MV-4-11 (cell line): ENCODE measurements around the gene LDOC1.
"Not testable (repeated sequence)": the region's sequence is repeated elsewhere in the genome, so short reads cannot be mapped to it uniquely, and the experiment has no call there.

ENCODE experiments used
- DNase-seq: peaks from one replicate; lab custom pipeline; 2025; lab: John Stamatoyannopoulos, UW

LDOC1 gene

DNA sequence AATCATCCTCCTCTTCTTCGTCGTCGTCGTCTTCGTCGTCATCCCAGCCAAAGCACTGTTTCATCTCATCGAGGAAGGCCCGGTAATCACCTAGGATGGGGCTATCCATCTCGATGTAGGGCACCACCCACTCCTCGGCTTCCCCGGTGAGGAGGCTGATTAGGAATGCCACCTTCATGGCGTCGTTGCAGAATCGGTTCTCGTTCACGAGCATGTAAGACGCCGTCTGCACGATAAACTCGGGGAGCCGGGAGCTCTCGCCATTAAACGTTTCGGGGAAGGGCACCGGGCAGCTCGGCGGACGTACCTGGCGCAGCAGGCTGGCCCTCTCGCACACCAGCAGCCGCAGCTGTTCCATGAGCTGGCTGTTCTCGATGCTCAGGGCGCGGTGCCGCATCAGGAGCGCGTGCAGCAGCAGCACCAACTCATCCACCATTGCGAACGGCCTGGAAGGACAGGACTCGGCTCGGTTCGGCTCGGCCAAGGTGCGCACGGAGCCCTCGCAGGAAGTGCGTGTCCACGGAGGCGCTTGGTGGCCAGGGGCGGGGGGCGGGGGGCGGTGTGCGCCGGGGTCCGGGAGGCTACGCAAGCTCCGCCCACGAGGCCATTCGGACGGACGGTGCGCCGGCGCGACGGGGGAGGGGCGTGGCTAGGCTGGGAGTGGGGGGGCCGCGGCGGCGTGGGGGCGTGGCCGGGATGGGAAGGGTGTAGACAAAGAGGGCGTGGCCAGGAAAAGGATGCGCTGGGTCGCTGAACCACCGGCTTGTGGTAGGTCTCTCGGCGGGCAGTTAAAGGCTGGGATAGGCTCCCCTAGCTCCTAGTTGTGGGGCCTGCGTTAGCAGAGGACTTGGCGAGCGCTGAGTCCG lies at the start of gene LDOC1:
TSS of gene LDOC1 (minus strand) at position 544 of the 866 bp plus-strand sequence. CDS start at position 436, 108 bp downstream.
- DNase-seq, result no peak

DNA sequence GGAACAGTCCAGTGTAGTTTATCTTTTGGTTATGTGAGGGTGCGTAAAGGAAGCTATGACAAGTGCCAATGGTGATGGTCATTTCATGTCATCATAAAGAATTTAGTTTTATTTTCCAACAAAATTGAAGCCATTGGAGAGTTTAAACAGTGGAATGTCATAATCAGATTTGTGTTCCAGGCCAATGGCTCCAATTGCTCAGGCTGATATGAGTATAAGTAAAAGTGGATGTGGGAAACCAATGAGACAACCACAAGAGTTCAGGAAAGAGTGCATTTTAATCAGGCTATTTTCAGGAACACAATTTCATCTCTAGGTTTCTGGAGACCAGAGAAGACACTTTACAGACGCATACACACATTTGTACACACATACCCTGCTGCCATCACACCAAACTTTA lies 44.7 kb upstream of the LDOC1 start:
- DNase-seq, result no peak

DNA sequence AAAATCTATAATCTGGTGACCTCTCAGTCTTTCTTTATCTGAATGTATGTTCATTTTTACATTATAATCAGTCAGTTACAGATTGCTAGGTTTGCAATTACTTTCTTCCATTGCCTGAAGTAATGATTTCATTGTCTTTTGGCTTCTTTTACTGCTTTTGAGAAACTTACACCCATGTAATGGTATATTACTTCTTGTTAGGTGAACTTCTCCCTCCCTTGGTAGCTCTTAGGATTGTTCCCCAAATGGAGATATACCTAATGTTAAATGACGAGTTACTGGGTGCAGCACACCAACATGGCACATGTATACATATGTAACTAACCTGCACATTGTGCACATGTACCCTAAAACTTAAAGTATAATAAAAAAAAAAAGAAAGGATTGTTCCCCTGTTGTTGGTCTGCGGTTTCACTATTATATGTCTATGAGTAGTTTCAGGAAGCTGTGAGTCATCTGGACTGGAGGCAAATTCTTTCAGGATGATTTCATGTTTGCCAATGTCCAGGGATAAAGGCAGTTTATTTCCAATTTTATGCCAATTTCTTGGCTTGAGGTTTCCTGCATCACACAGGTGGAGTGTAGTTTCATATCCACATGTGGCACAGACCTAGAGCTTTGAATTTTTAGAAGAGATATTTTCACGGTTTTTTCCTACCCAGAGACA lies 43.5 kb upstream of the LDOC1 start:
- no peak for DNase-seq

DNA sequence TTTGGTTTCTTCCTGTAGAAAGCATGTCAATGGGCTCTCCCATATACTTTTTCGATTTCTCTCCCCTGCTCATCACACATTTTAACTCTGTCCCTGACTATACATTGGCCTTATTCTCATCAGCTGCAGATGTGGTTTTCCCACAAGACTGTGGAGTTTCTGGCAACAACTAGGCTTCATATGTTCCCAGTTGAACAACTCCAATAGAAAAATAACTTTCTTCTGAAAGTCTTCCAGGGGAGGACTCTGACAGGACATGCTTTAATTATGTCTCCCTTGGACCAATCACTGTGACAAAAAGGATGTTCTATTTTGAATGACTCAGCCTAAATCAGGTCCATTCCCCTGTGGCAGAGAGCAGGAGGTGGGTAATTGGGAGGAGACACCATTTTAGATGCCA lies 37.3 kb upstream of the LDOC1 start:
- DNase-seq, result no peak

DNA sequence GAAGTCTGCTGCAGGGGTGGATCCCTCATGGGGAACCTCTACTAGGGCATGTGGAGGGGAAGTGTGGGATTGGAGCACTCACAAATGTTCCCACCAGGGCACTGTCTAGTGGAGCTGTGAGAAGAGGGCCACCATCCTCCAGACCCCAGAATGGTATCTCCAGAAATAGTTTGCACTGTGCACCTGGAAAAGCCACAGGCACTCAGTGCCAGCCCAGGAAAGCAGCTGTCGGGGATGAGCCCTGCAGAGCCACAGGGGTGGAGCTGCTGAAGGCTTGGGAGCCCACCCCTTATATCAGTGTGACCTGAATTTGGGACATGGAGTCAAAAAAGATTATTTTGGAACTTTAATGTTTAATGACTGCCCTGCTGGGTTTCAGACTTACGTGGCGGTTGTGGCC lies 25.0 kb upstream of the LDOC1 start:
- no peak for DNase-seq

DNA sequence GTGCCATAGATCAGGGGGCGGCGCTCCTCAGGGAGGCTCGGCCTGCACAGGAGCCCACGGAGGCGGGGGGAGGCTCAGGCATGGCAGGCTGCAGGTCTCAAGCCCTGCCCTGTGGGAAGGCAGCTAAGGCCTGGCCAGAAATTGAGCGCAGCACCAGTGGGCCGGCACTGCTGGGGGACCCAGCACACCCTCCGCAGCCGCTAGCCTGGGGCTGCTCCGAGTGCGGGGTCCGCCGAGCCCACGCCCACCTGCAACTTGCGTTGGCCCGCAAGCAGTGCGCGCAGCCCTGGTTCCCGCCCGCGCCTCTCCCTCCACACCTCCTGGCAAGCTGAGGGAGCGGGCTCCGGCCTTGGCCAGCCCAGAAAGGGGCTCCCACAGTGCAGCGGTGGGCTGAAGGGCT lies 11.6 kb upstream of the LDOC1 start:
- DNase-seq, result not testable (repeated sequence)

DNA sequence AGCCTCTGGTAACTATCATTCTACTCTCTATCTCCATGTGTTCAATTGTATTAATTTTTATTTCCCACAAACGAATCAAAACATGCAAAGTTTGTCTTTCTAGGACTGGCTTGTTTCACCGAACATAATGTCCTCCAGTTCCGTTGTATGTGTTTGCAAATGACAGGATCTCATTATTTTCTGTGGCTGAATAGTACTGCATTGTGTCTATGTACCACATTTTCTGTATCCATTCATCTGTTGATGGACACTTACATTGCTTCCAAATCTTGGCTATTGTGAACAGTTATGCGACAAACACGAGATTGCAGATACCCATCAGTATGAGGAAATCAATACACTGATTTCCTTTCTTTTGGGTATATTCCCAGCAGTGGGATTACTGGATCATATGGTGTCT lies 8.4 kb upstream of the LDOC1 start:
- DNase-seq, result no peak

DNA sequence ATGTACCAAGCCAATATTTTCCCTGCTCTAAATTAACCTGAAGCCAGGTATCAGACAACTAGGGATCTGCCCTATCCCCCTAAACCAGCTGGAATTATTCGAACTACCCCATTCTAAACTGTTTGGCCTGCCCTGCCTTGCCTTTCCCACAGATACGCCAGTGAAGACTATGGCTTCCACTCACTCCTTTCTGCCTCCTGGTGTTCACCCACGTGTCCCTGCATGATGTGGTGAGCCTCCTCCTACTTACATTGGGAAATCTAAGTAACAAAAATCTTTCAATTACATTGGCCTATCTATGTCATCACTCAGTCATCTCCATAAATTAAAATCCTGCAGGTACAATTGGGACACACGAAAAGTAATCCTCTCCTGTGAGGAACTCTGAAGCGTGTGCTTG lies 6.1 kb upstream of the LDOC1 start:
- DNase-seq, result no peak

DNA sequence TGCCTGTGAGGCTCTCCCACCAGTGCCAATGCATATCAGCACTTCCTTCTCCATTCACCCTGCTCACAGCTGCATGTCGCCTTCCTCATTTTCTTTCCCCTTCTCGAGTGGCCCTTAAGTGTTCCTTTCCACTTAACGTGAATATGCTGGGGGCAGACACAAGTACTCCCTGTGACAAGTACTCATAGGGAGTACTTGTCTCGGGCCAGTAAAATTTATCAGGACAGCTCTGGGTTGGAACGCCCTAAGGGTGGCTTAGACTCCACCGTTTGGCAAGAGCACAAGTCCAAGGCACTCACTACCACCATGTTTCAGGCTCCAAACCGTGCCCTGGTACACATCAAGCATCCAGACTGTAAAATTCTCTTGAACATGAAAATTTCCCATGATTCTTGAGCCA lies 3.9 kb upstream of the LDOC1 start:
- DNase-seq, result no peak

DNA sequence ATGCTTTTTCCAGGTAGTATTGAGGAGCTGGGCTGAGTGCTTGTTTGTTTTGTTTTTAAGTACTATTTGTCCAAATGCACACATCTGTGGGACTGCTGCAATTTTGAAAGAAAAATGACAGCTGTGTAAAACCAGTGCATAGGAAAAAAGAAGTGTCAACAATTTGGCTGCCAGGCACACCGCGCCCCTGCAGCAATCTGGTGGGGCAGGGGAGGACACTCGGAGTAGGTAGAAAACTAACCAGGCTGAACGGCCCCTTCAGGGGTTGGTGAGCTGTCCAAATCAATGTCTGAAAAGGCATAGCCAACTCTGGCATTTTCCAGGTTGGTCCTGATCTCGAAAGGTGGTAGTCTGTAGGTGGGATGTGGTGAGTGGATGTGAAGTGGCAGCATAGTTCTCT lies 1.1 kb downstream of the LDOC1 start:
- DNase-seq, result no peak

DNA sequence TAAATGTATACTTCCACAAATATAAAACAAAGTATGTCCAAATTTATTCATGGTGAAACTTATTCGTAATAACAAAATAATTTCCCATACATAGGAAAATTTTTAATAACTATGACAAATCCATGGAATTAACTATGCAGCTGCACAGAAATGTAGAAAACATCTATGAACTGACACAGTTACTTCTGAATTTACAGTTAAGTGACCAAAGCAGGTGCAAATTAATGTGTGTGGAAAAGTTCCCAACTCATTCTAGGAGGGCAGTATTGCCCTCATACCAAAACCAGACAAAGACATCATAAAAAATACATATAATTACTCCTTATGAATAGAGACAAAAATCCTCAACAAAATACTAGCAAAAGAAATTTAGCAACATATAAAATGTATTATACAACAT lies 12.5 kb downstream of the LDOC1 start:
- no peak for DNase-seq

DNA sequence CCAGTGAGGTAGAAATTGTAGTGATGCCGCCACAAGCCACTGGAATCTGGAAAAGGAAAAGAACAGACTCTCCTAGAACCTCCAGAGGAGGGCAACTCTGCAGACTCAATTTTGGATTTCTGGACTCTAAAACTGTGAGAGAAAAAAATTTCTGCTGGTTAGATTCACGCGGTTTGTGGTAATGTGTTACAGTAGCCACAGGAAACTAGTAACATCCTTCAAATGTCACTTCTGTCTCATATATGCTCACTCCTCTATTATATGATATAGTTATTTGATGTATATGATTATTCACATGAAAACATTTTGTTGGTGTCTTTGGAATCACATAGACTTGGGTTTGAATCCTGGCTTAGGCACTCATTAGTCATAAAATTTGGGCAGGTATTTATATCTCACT lies 18.8 kb downstream of the LDOC1 start:
- DNase-seq, result no peak

DNA sequence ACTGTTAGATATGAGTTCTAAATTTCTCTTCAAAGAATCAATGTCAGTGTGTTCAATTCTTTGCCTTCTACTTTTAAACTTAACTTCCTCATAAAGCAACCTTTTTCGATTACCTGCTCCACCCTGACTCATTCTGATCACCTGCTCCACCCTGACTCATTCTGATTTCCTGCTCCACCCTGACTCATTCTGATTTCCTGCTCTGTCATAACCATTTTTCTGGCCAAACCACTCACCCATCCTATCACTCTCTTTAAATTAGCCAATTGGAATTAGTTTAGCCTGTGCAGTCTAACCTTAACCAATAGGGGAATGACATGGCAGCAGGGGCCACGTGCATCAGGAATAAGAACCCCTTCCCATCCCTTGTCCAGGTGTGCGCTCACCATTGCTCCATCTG lies 21.7 kb downstream of the LDOC1 start:
- not testable (repeated sequence) for DNase-seq

DNA sequence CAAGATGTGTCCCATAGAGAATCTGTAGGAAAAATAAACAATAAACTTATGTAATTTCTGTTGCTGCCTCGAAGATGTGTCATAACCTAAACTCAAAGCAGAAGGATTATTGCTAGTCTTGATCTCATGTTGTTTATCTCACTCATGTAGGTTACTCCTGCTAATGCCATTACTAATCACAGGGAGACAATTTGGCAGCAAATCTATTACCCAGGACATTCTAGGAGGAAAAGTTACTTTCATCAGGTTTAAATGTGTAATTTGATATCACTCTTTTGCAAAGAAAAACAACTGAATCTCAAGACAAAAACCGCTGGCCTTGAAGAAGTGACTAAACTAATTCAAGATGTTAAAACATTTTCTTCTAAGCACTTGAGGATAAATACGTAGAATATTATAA lies 34.0 kb downstream of the LDOC1 start:
- no peak for DNase-seq

DNA sequence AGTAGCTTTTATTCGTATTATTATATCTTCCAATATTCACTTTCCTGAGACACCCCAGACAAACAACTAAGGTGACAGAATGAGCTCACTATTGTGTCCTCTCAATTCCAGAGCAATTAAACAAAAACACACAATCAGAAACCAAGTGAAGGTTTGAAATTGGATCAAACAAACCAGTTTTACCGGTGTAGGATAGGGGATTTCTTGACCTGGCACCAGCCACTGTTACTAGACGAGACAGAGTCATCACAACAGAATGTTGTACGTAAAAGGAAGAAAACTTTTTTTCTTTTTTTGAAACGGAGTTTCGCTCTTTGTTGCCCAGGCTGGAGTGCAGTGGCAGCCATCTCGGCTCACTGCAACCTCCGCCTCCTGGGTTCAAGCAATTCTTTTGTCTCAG lies 43.7 kb downstream of the LDOC1 start:
- no peak for DNase-seq

DNA sequence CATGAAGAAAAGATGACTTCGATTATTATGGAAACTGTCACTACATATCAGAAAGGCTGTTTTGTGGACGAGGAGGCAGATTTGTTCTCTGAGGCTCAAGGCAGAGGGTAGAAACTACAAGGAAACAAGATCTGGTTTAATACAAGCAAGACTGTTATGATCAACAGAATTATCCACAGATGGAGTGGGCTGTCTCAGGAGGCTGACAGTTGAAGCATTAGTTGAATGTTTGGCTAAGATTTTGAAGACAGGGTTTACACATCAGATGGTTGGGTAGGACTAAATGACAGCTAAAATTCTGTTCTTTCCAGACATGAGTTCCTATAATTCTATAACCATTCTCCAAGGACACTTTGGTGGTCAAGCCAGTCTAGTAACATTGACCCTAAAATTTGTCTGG lies 49.8 kb downstream of the LDOC1 start:
- DNase-seq, result no peak
